ENCODE data around the gene SMIM26. TPM values are rescaled to one million over a fixed set of nuclear protein-coding genes. Genes with fewer than 3 reads are reported as not detected.

SMIM26 gene
- total and polyA plus RNA-seq, 9 of the 15 experiments (the other 6 are each of a cell fraction or from before 2014, with no cell fraction given): 46.9 to 186 (median 86.5) TPM

DNA sequence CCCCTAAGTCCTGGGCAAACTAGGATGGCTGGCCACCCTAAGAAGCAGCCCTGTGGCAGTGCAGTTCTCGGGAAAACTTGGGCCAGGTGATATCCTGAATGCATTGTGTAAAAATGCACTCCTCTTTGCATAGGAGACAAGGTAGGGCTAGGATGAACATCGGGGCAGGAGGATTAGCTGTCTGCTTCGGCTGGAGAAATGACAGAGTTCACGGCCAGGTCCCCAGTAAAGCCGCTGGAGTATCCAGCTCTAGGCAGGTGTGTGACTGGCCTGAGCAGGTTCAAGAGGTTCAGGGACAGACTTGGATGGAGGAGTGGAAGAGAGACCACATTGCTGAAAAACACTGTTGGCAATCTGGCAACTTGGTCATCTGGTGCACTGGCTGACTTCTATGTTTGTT, 47.0 kb downstream of the SMIM26 start:
- intact Hi-C loops (cut with micrococcal nuclease) (no loop called here), in situ Hi-C loops (cut with MboI) (no loop called here)
- H3K9ac ChIP-seq (ENCODE audit: insufficient read depth in 1 of 2, low read depth in 2 of 2, low read length in 2 of 2): no peak overlapping the region
- H3K9me1 ChIP-seq (ENCODE audit: control insufficient read depth, insufficient read depth, low read length): no peaks in the 10 kb centered on the region
- H3K27ac ChIP-seq (ENCODE audit: extremely low read depth, low read depth, low read length): no peak overlapping the region
- H3K4me1 ChIP-seq (replicated peaks in 1 of 2; ENCODE audit: control insufficient read depth in 2 of 2, insufficient read depth in 2 of 2, low read length in 2 of 2): no peaks in the 10 kb centered on the region; a peak in 1 of 5 replicates
- 25% methylated on average over 5 of the region's 5 CpGs for WGBS (ENCODE audit: insufficient coverage, low coverage, missing lambda C conversion rate)
- no peak for DNase-seq (ENCODE audit: extremely low read depth in 1 of 4, low spot score in 3 of 4)
- BruUV-seq (replicated peaks): no TSS peak
- no peaks in the 10 kb centered on the region for H4K20me1 ChIP-seq (replicated peaks; ENCODE audit: control insufficient read depth, insufficient read depth, low read length)
- TF ChIP-seq CBFA2T2 (conservative IDR thresholded peaks at IDR 0.05) (no peak), BRD4 (IDR thresholded peaks at IDR 0.05) (no peak), ATF7 (IDR thresholded peaks at IDR 0.05) (no peak), POLR2A (conservative IDR thresholded peaks at IDR 0.05) (no peak), CBX3 (IDR thresholded peaks at IDR 0.05; ENCODE audit: borderline replicate concordance in 1 of 2, low read length in 2 of 2) (no peak), SRF (CRISPR knock-in tag; IDR thresholded peaks at IDR 0.05) (no peak), EP300 (IDR thresholded peaks at IDR 0.05; ENCODE audit: low read length) (no peak), PURB (CRISPR knock-in tag; IDR thresholded peaks at IDR 0.05; ENCODE audit: low read depth) (no peak), ZNF778 (CRISPR knock-in tag; IDR thresholded peaks at IDR 0.05) (no peak), NFIC (IDR thresholded peaks at IDR 0.05) (no peak)
- ChIA-PET CTCF (ENCODE audit: low intra/inter-chr PET ratio) (no interaction called here), POLR2A (no interaction called here)
- no peaks in the 10 kb centered on the region for H3K36me3 ChIP-seq (ENCODE audit: control insufficient read depth, insufficient read depth, low read length)
- no peak overlapping the region for H3K4me3 ChIP-seq
- no peak overlapping the region for H3K4me2 ChIP-seq (ENCODE audit: insufficient read depth, low read length)
- ATAC-seq: no peak
- FAIRE-seq: no peak
- H3K9me3 ChIP-seq (replicated peaks; ENCODE audit: control insufficient read depth, insufficient read depth, low read depth, low read length): no peaks in the 10 kb centered on the region
- no peak overlapping the region for H2AFZ ChIP-seq (ENCODE audit: low read depth, low read length)
- no peaks in the 10 kb centered on the region for H3K79me2 ChIP-seq (ENCODE audit: control insufficient read depth, insufficient read depth, low read length)
- H3K27me3 ChIP-seq (ENCODE audit: control insufficient read depth in 2 of 2, insufficient read depth in 2 of 2, low read length in 2 of 2): no peaks in the 10 kb centered on the region
